Fibroblast of peridontal ligament (primary cell): Measurements from ENCODE around the gene SLC27A2.
"Not testable (repeated sequence)": the region's sequence is repeated elsewhere in the genome, so short reads cannot be mapped to it uniquely, and the experiment has no call there.

Experiments
- DNase-seq: peaks from one replicate; pipeline ENCODE4 v3.0.0-alpha.2; 2010; ENCODE audit errors: extremely low read depth

SLC27A2 gene

DNA sequence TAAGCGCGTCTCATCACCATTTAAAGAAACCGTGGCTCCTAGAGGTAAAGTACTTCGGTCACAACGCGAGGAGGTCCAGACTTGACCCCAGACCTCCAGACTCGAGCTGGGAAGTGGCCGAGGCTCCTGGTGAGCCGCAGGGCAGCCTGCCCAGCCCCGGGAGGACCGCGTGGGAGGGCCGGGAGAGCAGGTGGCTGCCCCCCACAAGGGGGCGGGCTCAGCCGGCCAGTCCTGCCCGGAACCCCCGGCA is at the start of gene SLC27A2:
SLC27A2 (plus strand) TSS at position 228 of the 250 bp plus-strand sequence. CDS start 232 bp downstream, outside the sequence.
- DNase-seq: no peak

DNA sequence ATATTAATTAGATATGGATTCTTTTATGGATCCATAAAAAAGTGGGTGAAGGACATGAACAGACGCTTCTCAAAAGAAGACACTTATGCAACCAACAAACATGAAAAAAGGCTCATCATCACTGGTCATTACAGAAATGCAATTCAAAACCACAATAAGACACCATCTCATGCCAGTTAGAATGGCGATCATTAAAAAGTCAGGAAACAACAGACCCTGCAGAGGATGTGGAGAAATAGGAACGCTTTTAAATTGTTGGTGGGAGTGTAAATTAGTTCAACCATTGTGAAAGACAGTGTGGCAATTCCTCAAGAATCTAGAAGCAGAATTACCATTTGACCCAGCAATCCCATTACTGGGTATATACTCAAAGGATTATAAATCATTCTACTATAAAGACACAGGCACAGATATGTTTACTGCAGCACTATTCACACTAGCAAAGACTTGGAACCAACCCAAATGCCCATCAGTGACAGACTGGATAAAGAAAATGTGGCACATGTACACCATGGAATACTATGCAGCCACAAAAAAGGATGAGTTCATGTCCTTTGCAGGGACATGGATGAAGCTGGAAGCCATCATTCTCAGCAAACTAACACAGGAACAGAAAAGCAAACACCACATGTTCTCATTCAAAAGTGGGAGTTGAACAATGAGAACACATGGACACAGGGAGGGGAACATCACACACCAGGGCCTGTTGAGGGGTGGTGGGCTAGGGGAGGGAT is 49.6 kb upstream of the SLC27A2 start:
- not testable (repeated sequence) for DNase-seq

DNA sequence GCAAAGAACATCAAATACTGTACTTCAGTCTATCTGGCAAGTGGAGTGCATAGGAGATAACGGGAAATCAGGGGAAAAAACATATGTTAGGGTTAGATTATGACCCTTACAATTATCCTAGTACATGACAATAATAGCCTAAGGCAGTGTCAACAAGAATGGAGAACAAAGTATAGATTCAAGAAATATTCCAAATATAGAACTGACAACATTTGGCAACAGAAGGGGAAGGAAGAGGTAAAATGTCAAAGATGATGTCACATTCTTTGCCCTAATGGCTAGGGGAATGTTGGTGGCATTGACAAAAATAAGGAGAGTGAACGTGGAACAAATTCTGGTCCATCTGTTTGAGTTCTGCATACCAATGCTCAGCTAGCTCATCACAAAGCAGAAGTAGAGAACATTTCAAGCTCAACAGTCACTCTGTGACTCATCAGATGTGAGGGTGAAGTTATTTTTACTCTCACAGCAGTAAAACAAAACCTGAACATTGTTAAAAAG is 47.4 kb upstream of the SLC27A2 start:
- DNase-seq: peak; percentile 93

DNA sequence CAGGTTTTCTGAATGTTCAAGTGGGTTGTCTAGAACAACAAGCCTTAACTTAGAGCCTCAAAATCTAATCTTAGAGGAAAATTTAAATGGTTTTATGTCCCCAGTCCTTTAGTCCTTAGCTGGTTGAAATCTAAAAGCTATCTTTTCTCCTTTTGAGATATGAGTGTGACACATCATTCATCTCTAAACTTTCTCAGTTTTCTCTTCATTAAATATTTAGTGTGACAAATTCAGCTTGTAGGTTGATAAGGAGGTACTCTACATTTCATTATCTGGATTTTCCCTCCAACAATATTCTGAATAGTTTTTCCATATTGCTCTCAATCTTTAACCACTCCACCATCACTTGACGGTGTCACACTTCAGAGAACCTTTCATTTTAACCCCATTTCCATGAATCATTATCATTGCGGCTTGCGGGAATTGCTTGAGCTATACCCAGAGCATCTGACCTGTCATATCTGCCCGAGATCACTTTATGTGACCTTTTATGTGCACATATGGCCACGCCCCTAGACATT is 46.9 kb upstream of the SLC27A2 start:
- DNase-seq: no peak

DNA sequence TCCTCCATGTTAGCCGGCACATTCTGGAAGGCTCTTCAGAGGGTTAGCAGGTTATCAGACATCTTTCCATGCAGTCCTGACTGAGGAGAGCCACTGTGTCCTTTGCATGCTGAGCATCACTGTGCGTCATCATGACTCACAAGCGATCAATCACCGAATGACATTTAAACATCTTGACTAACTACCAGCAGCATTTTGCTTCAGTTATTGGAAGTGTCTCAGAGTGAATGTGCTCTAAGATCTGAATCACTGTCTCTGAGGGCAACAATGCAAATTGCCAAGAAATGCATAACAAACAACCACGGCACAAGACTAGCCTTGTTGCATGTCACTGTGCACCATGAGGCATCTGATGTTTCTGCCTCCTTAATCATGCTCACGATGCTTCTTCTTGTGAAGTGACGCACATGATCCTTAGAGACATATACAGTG is 44.6 kb upstream of the SLC27A2 start:
- DNase-seq: peak; percentile 93

DNA sequence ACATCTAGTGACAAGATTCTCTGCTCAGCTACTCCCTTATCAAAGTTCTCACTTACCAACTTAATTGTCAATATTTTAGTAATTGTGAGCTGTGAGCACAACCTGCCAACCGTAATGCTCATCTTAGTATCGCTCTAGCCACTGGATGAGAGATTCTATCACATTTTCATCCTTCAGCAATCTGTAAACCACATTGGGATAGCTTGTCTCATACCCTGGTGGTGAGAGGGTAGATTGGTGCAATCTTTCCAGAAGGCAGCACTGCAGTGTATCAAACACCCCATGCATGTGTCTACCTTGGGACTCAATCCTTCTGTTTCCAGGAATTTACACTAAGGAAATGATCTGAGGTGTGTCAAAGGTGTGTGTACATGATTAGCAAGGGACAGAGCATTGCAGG is 44.1 kb upstream of the SLC27A2 start:
- DNase-seq: no peak

DNA sequence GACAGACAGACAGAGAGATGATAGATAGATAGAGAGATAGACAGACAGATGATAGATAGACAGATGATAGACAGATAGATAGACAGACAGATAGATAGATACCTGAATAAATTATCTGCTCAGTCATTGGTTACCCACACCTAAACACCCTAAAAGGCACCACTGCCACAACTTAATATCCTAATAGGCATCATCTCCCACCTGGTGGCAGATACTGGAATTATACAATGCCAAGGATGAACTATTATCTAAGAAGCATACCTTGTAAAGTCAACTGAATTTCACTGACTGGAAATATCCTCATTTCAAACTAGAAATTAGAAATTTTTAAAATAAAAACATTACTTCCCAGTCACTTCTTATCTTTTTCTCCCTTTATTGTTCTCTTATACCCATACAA is 43.6 kb upstream of the SLC27A2 start:
- no peak for DNase-seq

DNA sequence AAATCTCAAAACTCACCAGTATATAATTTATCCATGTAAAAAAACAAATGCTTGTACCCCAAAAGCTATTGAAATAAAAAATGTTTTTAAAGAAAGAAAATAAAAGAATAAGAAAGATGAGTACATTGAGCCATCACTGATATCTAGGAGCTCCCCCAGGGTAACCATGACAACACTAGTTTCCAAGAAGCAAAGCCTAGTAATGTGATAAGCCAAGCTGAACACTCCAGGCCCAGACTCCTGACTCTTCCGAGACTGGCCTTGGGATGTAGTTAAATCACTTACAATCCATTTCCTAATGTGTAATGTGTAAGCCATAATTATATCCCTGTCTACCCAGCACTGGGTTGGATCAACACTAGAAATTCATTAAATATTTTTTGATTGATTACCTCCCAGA is 41.9 kb upstream of the SLC27A2 start:
- DNase-seq: peak; percentile 48

DNA sequence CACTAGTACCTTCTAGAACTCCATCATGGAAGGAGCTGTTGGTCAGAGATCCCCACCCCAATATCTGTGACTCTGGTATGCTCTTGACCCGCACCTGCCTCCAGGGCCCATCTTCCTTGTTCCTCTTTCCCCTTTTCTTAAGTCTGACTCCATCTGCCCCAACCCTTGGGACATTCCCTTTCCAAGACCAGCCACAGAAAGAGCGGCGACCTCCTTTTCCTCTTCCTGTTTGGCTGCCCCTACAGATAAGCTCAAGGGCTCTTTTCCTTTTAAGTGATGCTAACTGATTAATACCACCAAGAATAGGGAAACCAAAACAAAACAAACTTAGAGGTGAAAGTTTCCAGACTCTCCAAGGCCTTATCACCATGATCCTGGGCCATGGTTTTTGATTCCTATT is 41.0 kb upstream of the SLC27A2 start:
- no peak for DNase-seq

DNA sequence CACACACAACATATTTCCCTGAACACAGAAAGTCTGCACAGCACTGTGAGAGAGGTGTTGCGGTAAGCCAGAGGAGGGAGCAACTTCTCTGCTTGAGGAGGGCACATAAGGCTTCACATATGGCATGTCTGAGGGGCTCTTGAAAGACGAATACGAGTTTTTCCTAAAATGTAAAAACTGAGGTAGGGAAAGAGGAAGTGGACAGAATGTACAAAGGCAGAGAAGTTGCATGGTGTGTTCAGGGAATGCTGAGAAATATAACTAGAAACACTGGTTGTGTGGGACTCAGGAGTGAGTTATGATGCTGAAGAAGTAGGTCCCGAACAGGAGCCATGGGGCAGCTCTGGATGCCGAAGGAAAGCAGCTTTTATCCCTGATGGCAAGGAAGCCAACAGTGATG is 40.1 kb upstream of the SLC27A2 start:
- DNase-seq: no peak

DNA sequence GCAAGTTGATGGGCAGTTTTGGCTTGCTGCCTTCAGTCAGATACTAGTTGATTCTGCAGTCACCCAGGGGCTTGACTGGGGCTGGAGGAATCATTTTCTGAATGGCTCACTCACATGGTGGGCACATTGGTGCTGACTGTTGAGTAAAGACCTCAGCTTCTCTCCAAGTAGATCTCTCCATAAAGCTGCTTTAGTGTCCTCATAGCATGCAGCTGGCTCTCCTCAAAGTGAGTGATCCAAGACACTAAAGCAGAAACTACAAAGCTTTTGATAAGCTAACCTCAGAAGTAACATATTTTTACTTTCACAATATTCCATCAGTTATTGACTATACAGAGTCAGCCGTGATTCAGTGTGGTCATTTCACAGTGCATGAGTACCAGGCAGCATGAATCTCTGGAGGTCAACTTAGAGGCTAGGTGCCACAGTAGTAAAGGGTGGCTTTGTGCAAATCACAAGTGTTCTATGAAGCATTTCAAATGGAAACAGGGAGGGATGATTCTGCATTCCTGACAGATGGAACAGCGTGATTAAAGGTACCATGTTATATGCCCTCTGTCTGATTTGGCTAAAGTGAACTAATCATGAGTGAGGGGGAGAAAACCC is 38.6 kb upstream of the SLC27A2 start:
- no peak for DNase-seq

DNA sequence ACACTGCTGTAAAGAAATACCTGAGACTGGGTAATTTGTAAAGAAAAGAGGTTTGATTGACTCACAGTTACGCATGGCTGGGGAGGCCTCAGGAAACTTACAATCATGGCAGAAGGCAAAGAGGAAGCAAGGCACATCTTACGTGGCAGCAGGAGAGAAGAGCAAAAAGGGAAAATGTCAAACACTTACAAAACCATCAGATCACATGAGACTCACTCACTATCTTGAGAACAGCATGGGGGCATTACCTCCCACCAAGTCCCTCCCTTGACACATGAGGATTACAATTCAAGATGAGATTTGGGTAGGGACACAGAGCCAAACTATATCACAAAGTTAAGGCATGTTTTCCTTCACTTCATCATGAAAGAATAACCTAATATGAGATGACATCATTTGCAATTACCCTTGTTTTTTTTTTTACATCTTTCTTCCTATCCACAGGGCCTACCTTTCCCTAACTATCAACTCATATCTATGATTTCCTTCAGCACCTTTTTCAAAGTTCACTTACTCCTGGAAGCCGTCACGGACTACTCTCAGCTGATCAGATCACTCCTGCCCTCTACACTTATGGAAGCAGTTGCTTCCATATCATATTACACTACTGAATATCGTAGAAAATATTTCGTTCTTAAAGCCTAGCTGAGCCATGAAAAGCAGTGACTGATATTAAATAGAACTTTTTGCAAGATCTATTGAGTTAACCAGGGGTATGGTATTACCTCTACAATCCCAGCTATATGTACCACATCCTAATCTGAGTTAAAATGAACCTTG is 37.5 kb upstream of the SLC27A2 start:
- DNase-seq: peak; percentile 35

DNA sequence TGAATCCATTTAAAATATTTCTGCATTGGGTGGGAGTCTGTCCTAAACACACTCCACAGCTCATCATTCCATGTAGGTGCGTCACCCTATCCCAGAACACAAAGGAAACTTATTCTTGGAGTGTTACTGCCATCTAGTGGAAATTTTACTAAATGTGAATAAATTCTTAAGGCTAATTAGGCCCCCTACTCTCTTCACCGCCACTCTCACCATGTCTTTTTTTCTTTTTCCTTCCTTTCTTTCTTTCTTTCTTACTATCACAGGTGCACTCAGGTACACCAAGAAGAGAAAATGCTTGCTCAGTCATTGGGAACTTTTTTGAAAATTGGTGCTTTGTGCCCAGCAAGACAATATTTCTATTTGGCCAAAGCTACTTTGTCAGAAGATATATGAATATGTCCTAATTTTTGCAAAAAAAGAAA is 36.5 kb upstream of the SLC27A2 start:
- peak; percentile 96 for DNase-seq

DNA sequence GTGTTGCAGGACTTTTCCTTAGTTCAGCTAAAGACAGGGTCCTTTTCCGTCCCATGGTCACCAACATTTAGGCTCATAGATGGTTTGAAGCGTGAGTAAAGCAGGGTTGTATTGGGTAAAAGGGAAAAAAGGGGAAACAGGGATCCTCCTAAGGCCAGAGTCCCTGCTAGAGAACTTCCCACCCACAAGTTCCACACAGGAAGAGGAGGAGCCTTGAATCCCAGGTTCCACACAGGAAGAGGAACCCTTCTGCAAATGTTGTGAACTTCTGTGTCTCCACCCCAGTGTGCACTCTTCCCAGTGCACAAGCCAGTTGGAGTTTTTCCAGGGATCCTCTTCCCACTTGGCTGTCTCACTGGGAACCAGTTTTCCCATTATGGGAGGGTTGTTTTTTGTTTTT is 35.4 kb upstream of the SLC27A2 start:
- no peak for DNase-seq

DNA sequence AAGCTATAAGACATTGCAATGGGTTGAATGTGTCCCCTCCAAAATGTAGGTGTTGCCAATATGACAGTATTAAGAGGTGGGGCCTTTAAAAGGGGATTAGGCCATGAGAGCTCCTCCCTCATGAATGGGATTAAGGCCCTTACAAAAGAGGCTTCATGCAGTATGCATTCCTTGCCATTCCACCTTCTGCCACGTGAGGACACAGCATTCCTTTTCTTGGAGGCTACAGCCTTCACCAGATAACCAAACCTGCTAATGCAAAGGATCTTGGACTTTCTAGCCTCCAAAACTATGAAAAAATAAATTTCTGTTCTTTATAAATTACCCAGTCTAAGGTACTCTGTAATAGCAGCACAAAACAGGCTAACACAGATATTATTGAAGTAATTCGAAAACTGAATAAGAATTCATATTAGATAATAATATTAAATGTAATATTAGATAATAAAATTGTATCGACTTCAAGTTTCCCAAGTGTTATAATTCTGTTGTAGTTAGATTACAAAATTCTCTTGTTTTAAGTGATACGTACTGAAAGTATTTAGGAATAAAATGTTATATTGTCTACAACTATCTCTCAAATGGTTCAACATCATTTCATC is 33.5 kb upstream of the SLC27A2 start:
- peak; percentile 76 for DNase-seq

DNA sequence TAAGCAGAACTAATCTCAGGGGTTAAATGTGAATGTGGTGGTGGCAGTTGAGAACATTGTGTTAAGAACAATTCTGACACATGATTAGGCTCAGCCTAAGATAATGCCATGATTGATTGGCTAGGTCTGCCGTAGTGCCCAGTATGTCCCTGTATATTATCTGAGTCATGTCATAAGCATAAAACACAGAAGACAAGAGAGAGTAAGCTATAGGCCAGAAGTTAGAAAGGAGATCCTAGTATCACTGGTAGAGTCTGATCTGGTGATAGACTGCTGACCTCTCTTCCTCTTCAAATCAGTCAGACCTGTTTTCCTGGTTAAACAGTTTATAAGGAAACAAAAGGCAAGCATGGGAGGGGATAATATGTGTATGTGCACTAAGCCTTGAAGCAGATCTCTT is 32.9 kb upstream of the SLC27A2 start:
- no peak for DNase-seq

DNA sequence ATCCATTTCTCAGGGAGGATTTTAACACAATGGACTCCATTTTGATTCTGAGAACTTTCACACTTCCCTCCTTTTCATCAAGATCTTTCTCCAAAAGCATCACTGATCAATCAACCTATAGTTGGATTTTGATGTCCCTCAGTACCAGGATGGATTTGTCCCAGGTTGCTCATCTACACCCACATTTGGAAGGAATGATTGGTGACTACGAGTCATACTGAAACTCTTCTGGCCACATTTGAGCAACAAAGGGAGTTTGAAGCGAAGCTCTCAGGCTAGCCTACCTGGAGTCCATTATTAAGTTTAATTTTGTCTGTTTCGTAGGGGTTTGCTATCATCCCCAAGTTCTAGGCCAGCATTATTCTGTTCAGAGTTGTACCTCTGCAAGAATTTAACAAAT is 31.6 kb upstream of the SLC27A2 start:
- DNase-seq: no peak

DNA sequence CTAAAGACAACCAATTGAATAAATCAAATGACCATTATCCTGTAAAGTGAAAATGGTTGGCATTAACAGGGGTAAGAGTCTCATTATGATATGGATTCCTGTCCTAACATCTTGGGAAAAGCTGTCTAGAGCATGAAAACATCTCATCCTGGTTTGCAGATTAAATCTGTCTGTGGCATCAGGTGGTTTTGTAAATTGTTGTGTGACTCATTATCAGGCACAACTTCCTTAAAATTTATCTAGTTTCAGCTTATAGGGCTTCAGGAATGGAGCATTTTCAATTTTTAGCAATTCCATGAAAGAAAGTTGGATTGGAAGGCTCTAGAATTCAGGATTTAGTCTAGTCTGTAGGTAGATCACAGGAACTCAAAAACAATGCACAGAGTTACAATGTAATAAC is 31.1 kb upstream of the SLC27A2 start:
- DNase-seq: no peak

DNA sequence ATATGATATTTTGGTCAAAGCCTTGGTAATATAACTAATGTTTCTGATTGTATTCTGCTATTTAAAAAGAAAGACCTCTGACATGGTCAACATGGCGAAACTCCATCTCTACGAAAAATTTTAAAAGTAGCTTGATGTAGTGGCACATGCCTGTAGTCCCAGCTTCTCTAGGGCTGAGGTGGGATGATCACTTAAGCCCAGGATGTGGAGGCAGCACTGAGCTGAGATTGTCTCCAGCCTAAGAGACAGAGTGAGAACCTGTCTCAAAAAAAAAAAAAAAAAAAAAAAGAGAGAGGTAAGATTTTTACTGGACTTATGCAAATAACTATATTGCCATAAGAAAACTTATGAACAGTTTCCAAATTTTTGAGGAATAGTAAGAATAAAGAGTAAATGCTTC is 30.5 kb upstream of the SLC27A2 start:
- no peak for DNase-seq

DNA sequence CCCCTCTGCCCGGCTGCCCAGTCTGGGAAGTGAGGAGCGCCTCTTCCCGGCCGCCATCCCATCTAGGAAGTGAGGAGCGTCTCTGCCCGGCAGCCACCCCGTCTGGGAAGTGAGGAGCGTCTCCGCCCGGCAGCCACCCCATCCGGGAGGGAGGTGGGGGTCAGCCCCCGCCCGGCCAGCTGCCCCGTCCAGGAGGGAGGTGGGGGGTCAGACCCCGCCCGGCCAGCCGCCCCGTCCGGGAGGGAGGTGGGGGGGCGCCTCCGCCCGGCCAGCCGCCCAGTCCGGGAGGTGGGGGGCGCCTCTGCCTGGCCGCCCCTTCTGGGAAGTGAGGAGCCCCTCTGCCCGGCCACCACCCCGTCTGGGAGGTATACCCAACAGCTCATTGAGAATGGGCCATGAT is 23.8 kb upstream of the SLC27A2 start:
- not testable (repeated sequence) for DNase-seq

DNA sequence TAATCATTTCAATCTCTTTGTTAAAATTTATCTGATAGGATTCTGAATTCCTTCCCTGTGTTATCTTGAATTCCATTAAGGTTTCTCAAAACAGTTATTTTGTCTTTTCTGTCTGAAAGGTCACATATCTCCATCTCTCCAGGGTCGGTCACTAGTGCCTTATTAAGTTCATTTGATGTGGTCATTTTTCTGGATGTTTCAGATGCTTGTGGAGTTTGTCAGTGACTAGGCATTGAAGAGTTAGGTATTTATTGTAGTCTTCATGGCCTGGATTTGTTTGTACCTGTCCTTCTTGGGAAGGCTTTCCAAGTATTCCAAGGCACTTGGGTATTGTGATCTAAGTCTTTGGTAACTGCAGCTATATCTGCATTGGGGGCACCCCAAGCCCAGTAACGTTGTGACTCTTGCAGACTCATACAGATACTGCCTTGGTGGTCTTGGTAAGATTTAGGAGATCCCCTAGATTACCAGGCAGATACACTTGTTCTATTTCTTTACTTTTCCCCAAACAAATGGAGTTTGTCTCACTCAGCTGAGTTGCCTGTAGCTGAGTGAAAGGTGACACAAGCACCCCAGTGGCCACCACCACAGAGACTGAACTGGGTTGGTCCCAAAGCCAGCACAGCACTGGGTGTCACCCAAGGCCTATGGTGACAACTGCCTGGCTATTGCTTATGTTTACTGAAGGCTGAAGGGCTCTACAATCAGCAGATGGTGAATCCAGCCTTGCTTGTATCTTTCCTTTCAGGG is 18.9 kb upstream of the SLC27A2 start:
- no peak for DNase-seq
